K562 (cell line): ENCODE measurements around the gene CFHR4. TPM values are rescaled to one million over a fixed set of nuclear protein-coding genes. Genes with fewer than 3 reads are reported as not detected.

Experiments used
- ARHGAP35 ChIP-seq: fragments of 450-650 bp; IDR thresholded peaks from 2 replicates; pipeline ENCODE4 v1.6.1; 2018; ENCODE audit not compliant: partially characterized antibody
- RBBP5 ChIP-seq: fragments of 200-600 bp; sonication (generic); IDR thresholded peaks from 2 replicates; pipeline ENCODE4 v1.6.1; 2012; ENCODE audit warnings: borderline replicate concordance, mild to moderate bottlenecking, low read length, control low read depth, inconsistent platforms; ENCODE audit not compliant: insufficient read depth, poor library complexity, severe bottlenecking
- SLC30A9 ChIP-seq: fragments of 250-450 bp; sonication (Bioruptor Pico); IDR thresholded peaks from 2 replicates; pipeline ENCODE4 v1.8.0; 2022; ENCODE audit warnings: mild to moderate bottlenecking, moderate library complexity
- STAT5B ChIP-seq: fragments of 250-450 bp; sonication (Bioruptor Pico); IDR thresholded peaks from 2 replicates; pipeline ENCODE4 v1.8.0; 2021; ENCODE audit warnings: mild to moderate bottlenecking, inconsistent platforms
- polyA plus RNA-seq, 8 experiments: library from polyadenylated mRNA; depleted of rRNA in 4 of 8; stranded (reverse) in 5 of 8; unstranded in 3 of 8; fragments of >200 nt; fragmentation: Nextera tagmentation in 2 of 8; fragmentation: Illumina TruSeq in 1 of 8; extraction: Ambion mirVana in 2 of 8; extraction: Trizol in 1 of 8; gene quantifications; 2 replicates each; pipeline versions ENCODE4 v1.2.1 to v1.2.3, GENCODE V29; 2011 to 2014; ENCODE audit warnings: inconsistent platforms in 1 of 8, missing spikeins in 1 of 8
- total RNA-seq, 7 experiments: library from RNA; depleted of rRNA in 6 of 7; stranded (reverse); fragments of >200 nt in 6 of 7; fragmentation: Illumina TruSeq in 2 of 7; extraction: Trizol in 2 of 7; gene quantifications; 2 replicates each; pipeline versions ENCODE4 v1.2.1 to v1.2.3, GENCODE V29; 2011 to 2021; ENCODE audit warnings: low replicate concordance in 1 of 7
- TF ChIP-seq, protein P1 (sequence below): fragments of 200-800 bp; sonication (Bioruptor generic); IDR thresholded peaks from 2 replicates; pipeline ENCODE4 v1.6.1; 2017; ENCODE audit warnings: missing genetic modification characterization, missing compliant biosample characterization
- TF ChIP-seq, protein P2 (sequence below): sonication (generic); formaldehyde crosslinking; IDR thresholded peaks from 2 replicates; pipeline ENCODE4 v1.8.0; 2023; ENCODE audit warnings: mild to moderate bottlenecking, missing genetic modification reagents

Gene CFHR4
- total and polyA plus RNA-seq, 9 of the 15 experiments (the other 6 are each of a cell fraction or from before 2014, with no cell fraction given): 0.04 to 0.13 TPM; not detected in 7

DNA sequence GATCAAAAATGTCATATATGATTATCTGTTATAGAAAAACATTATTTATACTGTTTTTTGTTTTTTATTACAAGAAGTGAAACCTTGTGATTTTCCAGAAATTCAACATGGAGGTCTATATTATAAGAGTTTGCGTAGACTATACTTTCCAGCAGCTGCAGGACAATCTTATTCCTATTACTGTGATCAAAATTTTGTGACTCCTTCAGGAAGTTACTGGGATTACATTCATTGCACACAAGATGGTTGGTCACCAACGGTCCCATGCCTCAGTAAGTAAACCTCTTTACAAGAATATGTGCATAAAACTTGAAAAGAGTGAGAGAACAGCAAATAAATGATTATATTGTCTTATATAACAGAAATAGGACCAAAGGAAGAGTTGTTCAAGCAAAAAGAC lies 14.5 kb downstream of the CFHR4 start (continued):
- TF ChIP-seq, protein P1, sequence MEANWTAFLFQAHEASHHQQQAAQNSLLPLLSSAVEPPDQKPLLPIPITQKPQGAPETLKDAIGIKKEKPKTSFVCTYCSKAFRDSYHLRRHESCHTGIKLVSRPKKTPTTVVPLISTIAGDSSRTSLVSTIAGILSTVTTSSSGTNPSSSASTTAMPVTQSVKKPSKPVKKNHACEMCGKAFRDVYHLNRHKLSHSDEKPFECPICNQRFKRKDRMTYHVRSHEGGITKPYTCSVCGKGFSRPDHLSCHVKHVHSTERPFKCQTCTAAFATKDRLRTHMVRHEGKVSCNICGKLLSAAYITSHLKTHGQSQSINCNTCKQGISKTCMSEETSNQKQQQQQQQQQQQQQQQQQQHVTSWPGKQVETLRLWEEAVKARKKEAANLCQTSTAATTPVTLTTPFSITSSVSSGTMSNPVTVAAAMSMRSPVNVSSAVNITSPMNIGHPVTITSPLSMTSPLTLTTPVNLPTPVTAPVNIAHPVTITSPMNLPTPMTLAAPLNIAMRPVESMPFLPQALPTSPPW (CRISPR knock-in tag): no peak
- TF ChIP-seq STAT5B (CRISPR knock-in tag) (no peak), ARHGAP35 (no peak), RBBP5 (no peak), SLC30A9 (no peak)
- TF ChIP-seq, protein P2, sequence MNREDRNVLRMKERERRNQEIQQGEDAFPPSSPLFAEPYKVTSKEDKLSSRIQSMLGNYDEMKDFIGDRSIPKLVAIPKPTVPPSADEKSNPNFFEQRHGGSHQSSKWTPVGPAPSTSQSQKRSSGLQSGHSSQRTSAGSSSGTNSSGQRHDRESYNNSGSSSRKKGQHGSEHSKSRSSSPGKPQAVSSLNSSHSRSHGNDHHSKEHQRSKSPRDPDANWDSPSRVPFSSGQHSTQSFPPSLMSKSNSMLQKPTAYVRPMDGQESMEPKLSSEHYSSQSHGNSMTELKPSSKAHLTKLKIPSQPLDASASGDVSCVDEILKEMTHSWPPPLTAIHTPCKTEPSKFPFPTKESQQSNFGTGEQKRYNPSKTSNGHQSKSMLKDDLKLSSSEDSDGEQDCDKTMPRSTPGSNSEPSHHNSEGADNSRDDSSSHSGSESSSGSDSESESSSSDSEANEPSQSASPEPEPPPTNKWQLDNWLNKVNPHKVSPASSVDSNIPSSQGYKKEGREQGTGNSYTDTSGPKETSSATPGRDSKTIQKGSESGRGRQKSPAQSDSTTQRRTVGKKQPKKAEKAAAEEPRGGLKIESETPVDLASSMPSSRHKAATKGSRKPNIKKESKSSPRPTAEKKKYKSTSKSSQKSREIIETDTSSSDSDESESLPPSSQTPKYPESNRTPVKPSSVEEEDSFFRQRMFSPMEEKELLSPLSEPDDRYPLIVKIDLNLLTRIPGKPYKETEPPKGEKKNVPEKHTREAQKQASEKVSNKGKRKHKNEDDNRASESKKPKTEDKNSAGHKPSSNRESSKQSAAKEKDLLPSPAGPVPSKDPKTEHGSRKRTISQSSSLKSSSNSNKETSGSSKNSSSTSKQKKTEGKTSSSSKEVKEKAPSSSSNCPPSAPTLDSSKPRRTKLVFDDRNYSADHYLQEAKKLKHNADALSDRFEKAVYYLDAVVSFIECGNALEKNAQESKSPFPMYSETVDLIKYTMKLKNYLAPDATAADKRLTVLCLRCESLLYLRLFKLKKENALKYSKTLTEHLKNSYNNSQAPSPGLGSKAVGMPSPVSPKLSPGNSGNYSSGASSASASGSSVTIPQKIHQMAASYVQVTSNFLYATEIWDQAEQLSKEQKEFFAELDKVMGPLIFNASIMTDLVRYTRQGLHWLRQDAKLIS (CRISPR knock-in tag): no peak
- TF ChIP-seq, all 486 proteins: peak for 0
